ENCODE measurements around the gene PFDN2. TPM values are rescaled to one million over a fixed set of nuclear protein-coding genes. Genes with fewer than 3 reads are reported as not detected.

Gene PFDN2
- total and polyA plus RNA-seq, 2 experiments from 2014 or later, result 45.6 to 352 TPM

DNA sequence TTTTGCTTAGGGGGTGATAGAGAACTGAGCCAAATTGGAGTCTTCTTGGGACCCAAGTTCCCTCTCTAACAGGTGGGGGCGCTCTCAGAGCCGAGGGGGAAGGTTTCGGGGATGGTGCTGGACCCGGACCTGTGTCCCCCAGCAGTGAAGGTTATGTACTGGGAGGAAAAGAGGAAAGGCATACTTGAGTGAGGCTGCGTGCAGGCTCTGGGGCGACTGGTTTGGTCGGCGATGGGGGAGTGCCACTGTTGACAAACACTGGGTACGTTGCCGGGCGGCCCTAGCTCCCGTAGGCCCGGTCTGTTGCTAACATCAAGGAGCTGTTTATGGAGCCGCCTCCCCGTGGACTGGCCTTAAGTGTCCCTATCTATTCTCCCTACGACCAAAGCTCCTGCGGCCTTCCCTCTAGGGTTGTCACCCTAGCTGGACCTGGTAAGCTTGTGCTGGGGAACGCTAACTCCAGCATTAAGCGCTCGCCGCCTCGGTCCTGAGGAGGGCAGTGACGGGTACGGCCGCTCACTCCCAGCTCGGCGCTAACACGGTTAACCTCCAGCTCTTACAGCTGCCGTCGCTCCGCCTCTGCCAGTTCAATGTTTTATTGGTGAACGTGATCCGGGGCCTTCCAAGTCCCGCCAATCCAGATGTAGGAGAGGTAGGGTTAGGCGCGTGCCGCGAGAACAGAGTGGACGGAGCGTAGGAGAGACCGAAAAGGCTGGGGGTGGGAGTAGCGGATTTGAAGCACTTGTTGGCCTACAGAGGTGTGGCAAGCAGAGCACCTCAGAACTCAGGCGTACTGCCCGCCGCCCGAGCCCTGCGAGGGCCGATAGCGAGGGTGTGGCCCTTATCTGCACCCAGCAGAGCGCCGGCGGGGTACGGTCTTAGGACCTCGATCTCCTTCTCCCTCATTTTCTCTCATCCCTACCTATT is 48.2 kb upstream of the PFDN2 start, which contains the start of gene PPOX (continued):
- TF ChIP-seq, protein P1, sequence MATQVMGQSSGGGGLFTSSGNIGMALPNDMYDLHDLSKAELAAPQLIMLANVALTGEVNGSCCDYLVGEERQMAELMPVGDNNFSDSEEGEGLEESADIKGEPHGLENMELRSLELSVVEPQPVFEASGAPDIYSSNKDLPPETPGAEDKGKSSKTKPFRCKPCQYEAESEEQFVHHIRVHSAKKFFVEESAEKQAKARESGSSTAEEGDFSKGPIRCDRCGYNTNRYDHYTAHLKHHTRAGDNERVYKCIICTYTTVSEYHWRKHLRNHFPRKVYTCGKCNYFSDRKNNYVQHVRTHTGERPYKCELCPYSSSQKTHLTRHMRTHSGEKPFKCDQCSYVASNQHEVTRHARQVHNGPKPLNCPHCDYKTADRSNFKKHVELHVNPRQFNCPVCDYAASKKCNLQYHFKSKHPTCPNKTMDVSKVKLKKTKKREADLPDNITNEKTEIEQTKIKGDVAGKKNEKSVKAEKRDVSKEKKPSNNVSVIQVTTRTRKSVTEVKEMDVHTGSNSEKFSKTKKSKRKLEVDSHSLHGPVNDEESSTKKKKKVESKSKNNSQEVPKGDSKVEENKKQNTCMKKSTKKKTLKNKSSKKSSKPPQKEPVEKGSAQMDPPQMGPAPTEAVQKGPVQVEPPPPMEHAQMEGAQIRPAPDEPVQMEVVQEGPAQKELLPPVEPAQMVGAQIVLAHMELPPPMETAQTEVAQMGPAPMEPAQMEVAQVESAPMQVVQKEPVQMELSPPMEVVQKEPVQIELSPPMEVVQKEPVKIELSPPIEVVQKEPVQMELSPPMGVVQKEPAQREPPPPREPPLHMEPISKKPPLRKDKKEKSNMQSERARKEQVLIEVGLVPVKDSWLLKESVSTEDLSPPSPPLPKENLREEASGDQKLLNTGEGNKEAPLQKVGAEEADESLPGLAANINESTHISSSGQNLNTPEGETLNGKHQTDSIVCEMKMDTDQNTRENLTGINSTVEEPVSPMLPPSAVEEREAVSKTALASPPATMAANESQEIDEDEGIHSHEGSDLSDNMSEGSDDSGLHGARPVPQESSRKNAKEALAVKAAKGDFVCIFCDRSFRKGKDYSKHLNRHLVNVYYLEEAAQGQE (IDR thresholded peaks at IDR 0.05; ENCODE audit: unreplicated experiment), result no peak
- TF ChIP-seq, protein P2, sequence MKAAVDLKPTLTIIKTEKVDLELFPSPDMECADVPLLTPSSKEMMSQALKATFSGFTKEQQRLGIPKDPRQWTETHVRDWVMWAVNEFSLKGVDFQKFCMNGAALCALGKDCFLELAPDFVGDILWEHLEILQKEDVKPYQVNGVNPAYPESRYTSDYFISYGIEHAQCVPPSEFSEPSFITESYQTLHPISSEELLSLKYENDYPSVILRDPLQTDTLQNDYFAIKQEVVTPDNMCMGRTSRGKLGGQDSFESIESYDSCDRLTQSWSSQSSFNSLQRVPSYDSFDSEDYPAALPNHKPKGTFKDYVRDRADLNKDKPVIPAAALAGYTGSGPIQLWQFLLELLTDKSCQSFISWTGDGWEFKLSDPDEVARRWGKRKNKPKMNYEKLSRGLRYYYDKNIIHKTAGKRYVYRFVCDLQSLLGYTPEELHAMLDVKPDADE (IDR thresholded peaks at IDR 0.05), result peak; percentile 74
- TF ChIP-seq ZNF331 (CRISPR knock-in tag; IDR thresholded peaks at IDR 0.05; ENCODE audit: low read depth) (no peak), STAT1 (IDR thresholded peaks at IDR 0.05; ENCODE audit: unreplicated experiment) (no peak), ZNF114 (CRISPR knock-in tag; IDR thresholded peaks at IDR 0.05) (no peak)

DNA sequence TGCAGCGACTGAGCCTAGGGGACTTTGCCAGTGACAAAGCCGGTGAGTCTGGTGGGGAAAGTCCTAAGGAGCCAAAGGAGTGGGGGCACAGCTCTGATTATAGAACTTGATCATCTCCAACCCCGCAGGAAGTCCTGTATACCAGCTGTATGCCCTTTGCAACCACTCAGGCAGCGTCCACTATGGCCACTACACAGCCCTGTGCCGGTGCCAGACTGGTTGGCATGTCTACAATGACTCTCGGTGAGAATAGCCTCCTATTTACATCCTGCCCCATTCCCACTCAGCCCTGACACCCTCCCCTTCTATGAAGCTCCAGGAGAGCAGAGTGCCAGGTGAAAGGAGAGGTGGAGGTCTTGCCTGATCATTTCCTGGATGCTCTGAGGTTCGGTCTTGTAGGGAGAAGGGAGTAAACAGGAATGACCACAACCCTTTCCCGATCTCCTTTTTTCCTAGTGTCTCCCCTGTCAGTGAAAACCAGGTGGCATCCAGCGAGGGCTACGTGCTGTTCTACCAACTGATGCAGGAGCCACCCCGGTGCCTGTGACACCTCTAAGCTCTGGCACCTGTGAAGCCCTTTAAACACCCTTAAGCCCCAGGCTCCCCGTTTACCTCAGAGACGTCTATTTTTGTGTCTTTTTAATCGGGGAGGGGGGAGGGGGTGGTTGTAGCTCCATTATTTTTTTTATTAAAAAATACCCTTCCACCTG is 47.2 kb upstream of the PFDN2 start:
- H3K36me3 ChIP-seq (ENCODE audit: insufficient read depth), result no peaks in the 10 kb centered on the region; the same call in none of the 2 replicates
- peak overlapping the region; percentile 84 for H3K4me3 Mint-ChIP-seq
- no peak overlapping the region for H3K27ac Mint-ChIP-seq
- TF ChIP-seq CREB1 (CRISPR knock-in tag; IDR thresholded peaks at IDR 0.05; ENCODE audit: low read depth) (no peak), JUNB (IDR thresholded peaks at IDR 0.05; ENCODE audit: unreplicated experiment) (no peak), ZNF331 (CRISPR knock-in tag; IDR thresholded peaks at IDR 0.05; ENCODE audit: low read depth) (no peak), ZNF114 (CRISPR knock-in tag; IDR thresholded peaks at IDR 0.05) (no peak)
- TF ChIP-seq, protein P1 (IDR thresholded peaks at IDR 0.05; ENCODE audit: unreplicated experiment), result no peak

More for the DNA sequence above, 47.2 kb upstream of the PFDN2 start:
- peaks cover 9% of the 10 kb centered on the region; the same call in 1 of the 2 replicates for H3K4me1 ChIP-seq (ENCODE audit: insufficient read depth)
- Mint-ChIP-seq H3K4me1 (peaks cover 19% of the 10 kb centered on the region), H3K27me3 (ENCODE audit: insufficient read depth, low read depth, poor library complexity) (peaks cover 25% of the 10 kb centered on the region), H3K36me3 (ENCODE audit: low read depth) (peaks cover 29% of the 10 kb centered on the region), H3K9me3 (no peaks in the 10 kb centered on the region)
- no peaks in the 10 kb centered on the region for H4K20me1 ChIP-seq (replicated peaks; ENCODE audit: insufficient read depth)
- H3F3A ChIP-seq (replicated peaks; ENCODE audit: low read depth), result peaks cover 25% of the 10 kb centered on the region
- peaks cover 3% of the 10 kb centered on the region; the same call in 1 of the 2 replicates for H3K79me2 ChIP-seq (replicated peaks; ENCODE audit: insufficient read depth)
- ATAC-seq, result no peak
- peak overlapping the region; percentile 89 for H3K4me2 ChIP-seq
- no peaks in the 10 kb centered on the region for H3K9me2 ChIP-seq (ENCODE audit: insufficient read depth)
- peak; percentile 9 for DNase-seq (ENCODE audit: low spot score)
- H3K27ac ChIP-seq (ENCODE audit: low read depth), result peak overlapping the region; percentile 21
- H3K4me3 ChIP-seq, result peak overlapping the region; percentile 80
- H3K27me3 ChIP-seq (ENCODE audit: insufficient read depth), result no peaks in the 10 kb centered on the region
- no peak overlapping the region for H2AFZ ChIP-seq
